ENCODE results near the gene ZNF83. TPM values are rescaled to one million over a fixed set of nuclear protein-coding genes. Genes with fewer than 3 reads are reported as not detected.
"Not testable (repeated sequence)": the region's sequence is repeated elsewhere in the genome, so short reads cannot be mapped to it uniquely, and the experiment has no call there.

Gene ZNF83
- total RNA-seq, 1 donor from 2014 or later = 58.1 TPM

DNA sequence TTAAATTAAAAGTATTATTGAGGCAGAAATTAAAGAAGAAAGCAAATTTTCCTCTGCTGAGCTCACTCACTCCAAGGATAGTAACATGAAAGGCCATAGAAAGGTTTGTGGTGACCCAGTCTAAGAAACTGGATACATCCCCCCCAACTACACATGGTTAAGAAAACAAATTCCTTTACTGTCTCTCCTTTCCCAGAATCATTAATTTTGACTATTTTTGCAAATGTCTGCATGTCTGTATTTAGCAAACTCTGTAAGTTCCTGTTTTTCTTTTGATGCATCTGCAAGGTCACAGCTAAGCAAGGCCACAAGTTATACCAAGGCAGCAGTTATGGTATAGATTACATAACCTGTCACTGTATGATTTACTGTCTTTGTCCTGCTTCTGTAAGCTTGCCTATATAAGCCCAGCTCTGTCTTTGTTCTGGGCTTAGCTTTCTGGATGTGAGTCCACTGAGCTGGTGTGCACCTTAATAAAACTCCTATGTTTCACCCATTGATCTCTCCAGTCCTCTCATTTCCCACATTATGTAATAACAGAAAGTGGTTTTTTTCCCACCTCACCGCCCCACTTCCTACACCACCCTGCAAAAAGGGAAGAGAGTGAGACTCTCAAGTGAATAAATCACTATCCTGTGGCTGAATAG, 8.5 kb upstream of the ZNF83 start:
- no peak for DNase-seq (ENCODE audit: extremely low spot score, unreplicated experiment)
- H3K27ac Mint-ChIP-seq (ENCODE audit: unreplicated experiment) = no peak overlapping the region
- H3K27me3 Mint-ChIP-seq (ENCODE audit: unreplicated experiment) = no peaks in the 10 kb centered on the region
- peaks cover 30% of the 10 kb centered on the region for H3K36me3 Mint-ChIP-seq (ENCODE audit: unreplicated experiment)
- H3K9me3 Mint-ChIP-seq (ENCODE audit: unreplicated experiment) = no peaks in the 10 kb centered on the region
- H3K4me1 Mint-ChIP-seq (ENCODE audit: unreplicated experiment) = peaks cover 24% of the 10 kb centered on the region
- no peak for TF ChIP-seq CTCF (IDR thresholded peaks at IDR 0.05)
- H3K4me3 Mint-ChIP-seq (ENCODE audit: unreplicated experiment) = no peak overlapping the region

DNA sequence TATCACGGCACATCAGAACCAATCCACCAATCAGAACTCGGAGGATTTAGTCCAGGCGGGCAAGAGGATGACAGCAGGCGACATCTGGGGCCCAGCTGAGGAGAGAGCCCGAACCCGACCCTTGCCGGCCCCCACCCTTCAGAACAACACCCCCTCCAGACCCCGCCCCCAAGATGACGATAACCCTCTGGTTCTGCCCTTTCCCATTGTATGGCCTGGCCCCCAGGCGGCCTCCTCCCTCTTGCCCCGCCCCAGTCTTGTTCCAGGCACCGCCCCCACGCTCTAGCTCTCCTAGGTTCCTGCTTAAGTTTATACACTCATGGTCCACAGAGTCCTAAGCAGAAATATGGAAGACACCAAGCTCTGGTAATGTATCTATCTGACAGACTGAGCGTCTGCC, 2.8 kb upstream of the ZNF83 start:
- TF ChIP-seq CTCF (IDR thresholded peaks at IDR 0.05) = no peak
- Mint-ChIP-seq H3K27ac (ENCODE audit: unreplicated experiment) (no peak overlapping the region), H3K9me3 (ENCODE audit: unreplicated experiment) (no peaks in the 10 kb centered on the region), H3K4me1 (ENCODE audit: unreplicated experiment) (peaks cover 24% of the 10 kb centered on the region), H3K36me3 (ENCODE audit: unreplicated experiment) (peaks cover 8% of the 10 kb centered on the region), H3K27me3 (ENCODE audit: unreplicated experiment) (no peaks in the 10 kb centered on the region), H3K4me3 (ENCODE audit: unreplicated experiment) (no peak overlapping the region)
- DNase-seq (ENCODE audit: extremely low spot score, unreplicated experiment) = no peak

DNA sequence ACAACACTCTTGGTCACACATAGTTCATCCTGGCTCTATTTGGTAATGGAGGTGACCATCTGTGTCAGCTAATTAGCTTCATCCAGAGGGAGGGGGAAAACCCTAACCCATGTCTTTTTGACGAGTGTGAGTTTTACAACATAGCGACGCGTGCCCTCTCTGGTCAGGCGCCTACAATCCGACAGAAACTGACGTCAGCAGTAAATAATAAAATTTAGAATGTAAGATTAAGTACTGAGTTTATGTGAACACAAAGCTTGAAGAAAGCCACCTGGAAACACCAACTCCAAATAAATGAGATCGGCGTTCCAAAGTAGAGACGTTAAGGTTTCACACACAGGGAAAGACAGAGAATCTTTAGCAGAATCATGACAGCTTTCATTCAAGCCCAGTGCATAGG, 1.8 kb upstream of the ZNF83 start:
- Mint-ChIP-seq H3K27me3 (ENCODE audit: unreplicated experiment) (no peaks in the 10 kb centered on the region), H3K9me3 (ENCODE audit: unreplicated experiment) (no peaks in the 10 kb centered on the region), H3K4me1 (ENCODE audit: unreplicated experiment) (peaks cover 24% of the 10 kb centered on the region), H3K4me3 (ENCODE audit: unreplicated experiment) (no peak overlapping the region), H3K36me3 (ENCODE audit: unreplicated experiment) (peaks cover 5% of the 10 kb centered on the region), H3K27ac (ENCODE audit: unreplicated experiment) (no peak overlapping the region)
- no peak for DNase-seq (ENCODE audit: extremely low spot score, unreplicated experiment)
- TF ChIP-seq CTCF (IDR thresholded peaks at IDR 0.05) = no peak

- peak overlapping the region; percentile 99 for H3K27ac Mint-ChIP-seq (ENCODE audit: unreplicated experiment)
- H3K4me1 Mint-ChIP-seq (ENCODE audit: unreplicated experiment) = peaks cover 24% of the 10 kb centered on the region
- DNase-seq (ENCODE audit: extremely low spot score, unreplicated experiment) = no peak
- peaks cover 7% of the 10 kb centered on the region for H3K36me3 Mint-ChIP-seq (ENCODE audit: unreplicated experiment)
- no peak for TF ChIP-seq CTCF (IDR thresholded peaks at IDR 0.05)
- no peaks in the 10 kb centered on the region for H3K27me3 Mint-ChIP-seq (ENCODE audit: unreplicated experiment)
- peak overlapping the region; percentile 88 for H3K4me3 Mint-ChIP-seq (ENCODE audit: unreplicated experiment)
- H3K9me3 Mint-ChIP-seq (ENCODE audit: unreplicated experiment) = no peaks in the 10 kb centered on the region
These were observed 446 bp upstream of the ZNF83 start for GRCh38 chr19:52638601-52639000.

- Mint-ChIP-seq H3K9me3 (ENCODE audit: unreplicated experiment) (no peaks in the 10 kb centered on the region), H3K36me3 (ENCODE audit: unreplicated experiment) (peaks cover 28% of the 10 kb centered on the region), H3K4me3 (ENCODE audit: unreplicated experiment) (peak overlapping the region; percentile 88), H3K27me3 (ENCODE audit: unreplicated experiment) (no peaks in the 10 kb centered on the region), H3K4me1 (ENCODE audit: unreplicated experiment) (peaks cover 24% of the 10 kb centered on the region), H3K27ac (ENCODE audit: unreplicated experiment) (no peak overlapping the region)
- TF ChIP-seq CTCF (IDR thresholded peaks at IDR 0.05) = no peak
- DNase-seq (ENCODE audit: extremely low spot score, unreplicated experiment) = no peak
These were observed 2.2 kb downstream of the ZNF83 start for GRCh38 chr19:52635786-52636570.

DNA sequence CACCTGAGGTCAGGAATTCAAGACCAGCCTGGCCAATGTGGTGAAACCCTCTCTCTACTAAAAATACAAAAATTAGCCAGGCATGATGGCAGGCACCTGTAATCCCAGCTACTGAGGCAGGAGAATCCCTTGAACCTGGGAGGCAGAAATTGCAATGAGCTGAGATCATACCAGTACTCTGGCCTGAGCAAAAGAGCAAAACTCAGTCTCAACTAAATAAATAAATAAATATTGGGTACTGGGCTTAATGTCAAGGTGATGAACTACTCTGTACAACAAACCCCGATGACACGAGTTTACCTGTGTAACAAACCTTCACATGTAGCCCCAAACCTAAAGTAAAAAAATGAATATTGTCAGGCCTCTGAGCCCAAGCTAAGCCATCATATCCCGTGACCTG, 10.7 kb downstream of the ZNF83 start:
- not testable (repeated sequence) for DNase-seq (ENCODE audit: extremely low spot score, unreplicated experiment); H3K27me3 Mint-ChIP-seq (ENCODE audit: unreplicated experiment); H3K4me3 Mint-ChIP-seq (ENCODE audit: unreplicated experiment); H3K27ac Mint-ChIP-seq (ENCODE audit: unreplicated experiment); H3K4me1 Mint-ChIP-seq (ENCODE audit: unreplicated experiment); H3K9me3 Mint-ChIP-seq (ENCODE audit: unreplicated experiment)
- H3K36me3 Mint-ChIP-seq (ENCODE audit: unreplicated experiment) = peaks cover 39% of the 10 kb centered on the region

Measured in osteocyte (in vitro differentiated cells).